Trophoblast cell (in vitro differentiated cells and primary cell): ENCODE results near the gene FBXO24.

Source experiments
- DNase-seq, 2 donors: peaks; one replicate each; pipeline ENCODE4 v3.0.0-alpha.2; 2016
- H2AFZ ChIP-seq: 2 replicates; pipeline ENCODE4 v1.6.1; 2013; ENCODE audit warnings: low read length, moderate library complexity, mild to moderate bottlenecking; ENCODE audit not compliant: insufficient read depth, poor library complexity
- H2AK5ac ChIP-seq: 2 replicates; pipeline ENCODE4 v1.6.1; 2013; ENCODE audit warnings: mild to moderate bottlenecking, low read length
- H2BK120ac ChIP-seq: 2 replicates; pipeline ENCODE4 v1.6.1; 2013; ENCODE audit warnings: low read length, mild to moderate bottlenecking, moderate library complexity; ENCODE audit not compliant: insufficient read depth, poor library complexity
- H2BK12ac ChIP-seq: 2 replicates; pipeline ENCODE4 v1.6.1; 2013; ENCODE audit warnings: mild to moderate bottlenecking, low read length, moderate library complexity
- H2BK5ac ChIP-seq: 2 replicates; pipeline ENCODE4 v1.6.1; 2013; ENCODE audit warnings: low read length, low read depth, moderate library complexity, mild to moderate bottlenecking; ENCODE audit not compliant: poor library complexity
- H3K14ac ChIP-seq: 2 replicates; pipeline ENCODE4 v1.6.1; 2013; ENCODE audit warnings: mild to moderate bottlenecking, low read length
- H3K18ac ChIP-seq: 2 replicates; pipeline ENCODE4 v1.6.1; 2013; ENCODE audit warnings: mild to moderate bottlenecking, low read length
- H3K23ac ChIP-seq: 2 replicates; pipeline ENCODE4 v1.6.1; 2013; ENCODE audit warnings: low read length
- H3K27ac ChIP-seq: 2 replicates; pipeline ENCODE4 v1.5.1; 2013; ENCODE audit warnings: low read depth, mild to moderate bottlenecking, inconsistent platforms, low read length, moderate library complexity
- H3K27me3 ChIP-seq: 2 replicates; pipeline ENCODE4 v1.6.1; 2013; ENCODE audit warnings: inconsistent platforms, mild to moderate bottlenecking, low read length, moderate library complexity; ENCODE audit not compliant: insufficient read depth
- H3K36me3 ChIP-seq, 2 experiments: 1 replicate in 1 of 2; 2 replicates in 1 of 2; pipeline ENCODE4 v1.6.1; 2013; ENCODE audit warnings: low read length in 2 of 2, mild to moderate bottlenecking in 2 of 2, moderate library complexity in 1 of 2; ENCODE audit not compliant: insufficient read depth in 2 of 2, control insufficient read depth in 1 of 2
- H3K4ac ChIP-seq: 2 replicates; pipeline ENCODE4 v1.6.1; 2013; ENCODE audit warnings: low read depth, mild to moderate bottlenecking, low read length, moderate library complexity
- H3K4me1 ChIP-seq, 2 experiments: 1 replicate in 1 of 2; 2 replicates in 1 of 2; pipeline ENCODE4 v1.6.1; 2013; ENCODE audit warnings: low read length in 2 of 2, mild to moderate bottlenecking in 2 of 2, moderate library complexity in 1 of 2; ENCODE audit not compliant: insufficient read depth in 2 of 2, control insufficient read depth in 1 of 2
- H3K4me2 ChIP-seq: 2 replicates; pipeline ENCODE4 v1.6.1; 2013; ENCODE audit warnings: inconsistent platforms, mild to moderate bottlenecking, low read length, moderate library complexity
- H3K4me3 ChIP-seq: 2 replicates; pipeline ENCODE4 v1.5.1; 2013; ENCODE audit warnings: mild to moderate bottlenecking, low read depth, low read length, inconsistent platforms
- H3K79me1 ChIP-seq: one replicate; pipeline ENCODE4 v1.6.1; 2013; ENCODE audit warnings: low read length
- H3K79me2 ChIP-seq: 2 replicates; pipeline ENCODE4 v1.6.1; 2013; ENCODE audit warnings: low read length, mild to moderate bottlenecking; ENCODE audit not compliant: control insufficient read depth, insufficient read depth, poor library complexity
- H3K9ac ChIP-seq: 2 replicates; pipeline ENCODE4 v1.6.1; 2013; ENCODE audit warnings: mild to moderate bottlenecking, low read length
- H3K9me3 ChIP-seq: 2 replicates; pipeline ENCODE4 v1.6.1; 2013; ENCODE audit warnings: low read depth, mild to moderate bottlenecking, control low read depth, inconsistent platforms, low read length; ENCODE audit not compliant: insufficient read depth
- H4K12ac ChIP-seq: 2 replicates; pipeline ENCODE4 v1.6.1; 2013; ENCODE audit warnings: low read depth, mild to moderate bottlenecking, low read length, moderate library complexity
- H4K8ac ChIP-seq: 2 replicates; pipeline ENCODE4 v1.6.1; 2013; ENCODE audit warnings: low read depth, mild to moderate bottlenecking, low read length, moderate library complexity
- H4K91ac ChIP-seq: one replicate; pipeline ENCODE4 v1.6.1; 2013; ENCODE audit warnings: low read depth, mild to moderate bottlenecking, low read length, moderate library complexity
- WGBS: extraction: QIAGEN DNeasy Blood & Tissue Kit; methylation state at CpG from one replicate; pipeline ENCODE4 v1.1.7; 2013; ENCODE audit warnings: missing lambda C conversion rate; ENCODE audit not compliant: insufficient read length, insufficient coverage; ENCODE audit errors: extremely low coverage; 5-methylcytosine and 5-hydroxymethylcytosine counted together

Gene FBXO24

DNA sequence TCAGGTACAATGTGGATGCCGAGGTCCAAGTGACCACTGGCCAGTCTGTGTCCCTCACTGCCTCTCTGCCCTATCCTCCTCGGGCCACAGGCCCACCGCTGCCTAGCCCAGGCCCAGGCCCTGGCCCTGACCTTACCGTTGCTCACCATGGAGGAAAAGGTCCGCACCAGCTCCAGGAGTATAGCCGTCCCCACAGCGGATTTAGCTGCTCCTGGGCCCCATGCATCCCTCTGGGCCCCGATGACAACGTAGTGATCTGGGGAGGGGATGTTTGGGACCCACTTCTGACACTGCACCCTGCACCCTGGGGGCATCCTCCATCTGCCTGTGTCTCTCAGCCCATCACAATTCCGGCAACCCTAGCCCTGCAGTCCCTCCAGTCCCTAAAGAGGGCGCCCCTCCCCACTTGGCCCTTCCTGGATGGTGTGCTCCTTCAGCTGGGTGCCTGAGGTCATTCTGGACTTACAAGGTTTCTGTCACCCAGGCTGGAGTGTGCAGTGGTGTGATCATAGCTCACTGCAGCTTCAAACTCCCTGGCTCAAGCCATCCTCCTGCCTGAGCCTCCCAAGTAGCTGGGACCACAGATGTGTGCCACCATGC lies 43.1 kb downstream of the FBXO24 start:
- no peak overlapping the region for H4K8ac ChIP-seq
- H3K27ac ChIP-seq: no peak overlapping the region
- no peak overlapping the region for H3K14ac ChIP-seq
- peaks cover 3% of the 10 kb centered on the region for H3K79me2 ChIP-seq
- peak; percentile 55 to 57 for DNase-seq
- H3K9me3 ChIP-seq: peaks cover 6% of the 10 kb centered on the region
- H3K27me3 ChIP-seq: peaks cover 16% of the 10 kb centered on the region
- no peak overlapping the region for H3K9ac ChIP-seq
- no peak overlapping the region for H3K4ac ChIP-seq
- no peak overlapping the region for H2AFZ ChIP-seq
- no CpG with 5 or more reads among the region's 11 CpGs for WGBS
- H4K12ac ChIP-seq: no peak overlapping the region
- H2BK12ac ChIP-seq: no peak overlapping the region
- no peak overlapping the region for H2BK5ac ChIP-seq
- H3K18ac ChIP-seq: no peak overlapping the region
- H3K79me1 ChIP-seq: no peaks in the 10 kb centered on the region
- H2AK5ac ChIP-seq: no peak overlapping the region
- no peaks in the 10 kb centered on the region for H3K36me3 ChIP-seq
- H2BK120ac ChIP-seq: no peak overlapping the region
- H4K91ac ChIP-seq: no peak overlapping the region
- H3K4me2 ChIP-seq: no peak overlapping the region
- peaks cover 7 to 11% of the 10 kb centered on the region in 2 experiments for H3K4me1 ChIP-seq
- peak overlapping the region; percentile 1 for H3K4me3 ChIP-seq
- H3K23ac ChIP-seq: no peak overlapping the region

DNA sequence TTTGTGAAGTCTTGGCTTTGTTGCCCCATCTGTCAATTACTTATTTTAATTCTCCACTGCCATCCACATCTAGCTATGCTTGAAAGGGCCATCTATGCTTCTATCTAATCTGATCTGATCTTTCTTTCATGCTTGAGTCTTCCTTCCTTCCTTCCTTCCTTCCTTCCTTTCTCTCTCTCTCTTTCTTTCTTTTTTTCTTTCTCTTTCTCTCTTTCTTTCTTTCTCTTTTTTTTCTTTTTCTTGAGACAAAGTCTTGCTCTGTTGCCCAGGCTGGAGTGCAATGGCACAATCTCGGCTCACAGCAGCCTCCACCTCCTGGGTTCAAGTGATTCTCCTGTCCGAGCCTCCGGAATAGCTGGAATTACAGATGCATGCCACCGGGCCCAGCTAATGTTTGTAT lies 43.9 kb downstream of the FBXO24 start:
- no peak overlapping the region for H3K9ac ChIP-seq
- H3K36me3 ChIP-seq: no peaks in the 10 kb centered on the region
- H2BK120ac ChIP-seq: no peak overlapping the region
- no peak for DNase-seq
- H3K79me2 ChIP-seq: peaks cover 3% of the 10 kb centered on the region
- no peak overlapping the region for H4K91ac ChIP-seq
- peaks cover 7 to 11% of the 10 kb centered on the region in 2 experiments for H3K4me1 ChIP-seq
- H3K14ac ChIP-seq: no peak overlapping the region
- no peak overlapping the region for H2BK5ac ChIP-seq
- H4K12ac ChIP-seq: no peak overlapping the region
- no peak overlapping the region for H3K18ac ChIP-seq
- no peak overlapping the region for H2AFZ ChIP-seq
- no peak overlapping the region for H3K4me3 ChIP-seq
- H3K23ac ChIP-seq: no peak overlapping the region
- H2AK5ac ChIP-seq: no peak overlapping the region
- H3K79me1 ChIP-seq: no peaks in the 10 kb centered on the region
- no peak overlapping the region for H2BK12ac ChIP-seq
- peaks cover 6% of the 10 kb centered on the region for H3K9me3 ChIP-seq
- H4K8ac ChIP-seq: no peak overlapping the region
- H3K4ac ChIP-seq: no peak overlapping the region
- no CpG with 5 or more reads among the region's 4 CpGs for WGBS
- H3K27ac ChIP-seq: no peak overlapping the region
- H3K4me2 ChIP-seq: no peak overlapping the region
- peaks cover 16% of the 10 kb centered on the region for H3K27me3 ChIP-seq

DNA sequence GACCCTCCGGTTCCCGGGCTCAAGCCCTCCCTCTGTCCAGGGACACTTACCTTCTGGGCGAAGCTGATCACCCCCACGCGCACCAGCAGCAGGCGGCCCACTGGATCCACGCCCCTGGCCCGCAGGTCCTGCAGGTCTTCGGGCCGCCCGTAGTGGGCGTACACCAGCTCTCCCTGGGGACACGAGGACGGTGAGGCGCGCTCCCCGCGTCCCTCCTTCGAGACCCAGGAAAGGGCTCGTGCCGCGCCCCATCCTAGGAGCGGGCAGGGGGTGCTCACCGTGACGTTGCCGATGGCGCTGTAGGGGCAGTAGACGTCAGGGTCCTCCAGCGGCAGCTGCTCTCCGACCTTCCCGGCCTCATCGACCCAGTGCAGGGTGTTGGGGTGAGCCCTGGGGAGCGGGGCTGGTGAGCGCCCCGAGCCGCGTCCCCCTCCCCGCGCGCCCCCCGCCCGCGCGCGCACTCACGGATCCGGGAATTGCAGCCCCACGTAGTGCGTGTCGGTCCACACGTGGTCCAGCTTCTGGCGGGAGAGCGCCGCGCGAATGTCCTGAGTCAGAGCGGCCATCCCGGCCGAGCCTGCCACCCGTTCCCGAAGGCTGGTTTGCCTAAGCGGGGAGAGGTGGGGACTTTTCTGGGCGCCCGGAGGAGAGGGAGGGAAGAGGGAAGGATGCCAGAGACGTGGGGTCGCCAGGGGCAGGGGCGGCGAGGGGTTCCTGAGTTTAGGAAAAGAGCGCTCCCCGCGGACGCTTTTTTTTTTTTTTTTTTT lies 47.0 kb downstream of the FBXO24 start:
- H3K4ac ChIP-seq: no peak overlapping the region
- peak overlapping the region; percentile 67 for H3K4me2 ChIP-seq
- H3K4me1 ChIP-seq: peaks cover 7% of the 10 kb centered on the region in 2 experiments
- no peak overlapping the region for H2BK120ac ChIP-seq
- no peaks in the 10 kb centered on the region for H3K36me3 ChIP-seq
- no peak overlapping the region for H3K27ac ChIP-seq
- peak; percentile 31 to 62 for DNase-seq
- peaks cover 9% of the 10 kb centered on the region for H3K27me3 ChIP-seq
- H3K9ac ChIP-seq: no peak overlapping the region
- H4K91ac ChIP-seq: no peak overlapping the region
- WGBS: no CpG with 5 or more reads among the region's 72 CpGs
- H3K4me3 ChIP-seq: peak overlapping the region; percentile 32
- peak overlapping the region; percentile 73 for H4K8ac ChIP-seq
- no peak overlapping the region for H2BK12ac ChIP-seq
- peaks cover 2% of the 10 kb centered on the region for H3K9me3 ChIP-seq
- no peaks in the 10 kb centered on the region for H3K79me1 ChIP-seq
- H4K12ac ChIP-seq: peak overlapping the region; percentile 65
- no peak overlapping the region for H2BK5ac ChIP-seq
- H2AK5ac ChIP-seq: no peak overlapping the region
- peak overlapping the region; percentile 56 for H3K18ac ChIP-seq
- H2AFZ ChIP-seq: peak overlapping the region; percentile 19
- peak overlapping the region; percentile 14 for H3K14ac ChIP-seq
- H3K23ac ChIP-seq: peak overlapping the region; percentile 47
- peaks cover 3% of the 10 kb centered on the region for H3K79me2 ChIP-seq

DNA sequence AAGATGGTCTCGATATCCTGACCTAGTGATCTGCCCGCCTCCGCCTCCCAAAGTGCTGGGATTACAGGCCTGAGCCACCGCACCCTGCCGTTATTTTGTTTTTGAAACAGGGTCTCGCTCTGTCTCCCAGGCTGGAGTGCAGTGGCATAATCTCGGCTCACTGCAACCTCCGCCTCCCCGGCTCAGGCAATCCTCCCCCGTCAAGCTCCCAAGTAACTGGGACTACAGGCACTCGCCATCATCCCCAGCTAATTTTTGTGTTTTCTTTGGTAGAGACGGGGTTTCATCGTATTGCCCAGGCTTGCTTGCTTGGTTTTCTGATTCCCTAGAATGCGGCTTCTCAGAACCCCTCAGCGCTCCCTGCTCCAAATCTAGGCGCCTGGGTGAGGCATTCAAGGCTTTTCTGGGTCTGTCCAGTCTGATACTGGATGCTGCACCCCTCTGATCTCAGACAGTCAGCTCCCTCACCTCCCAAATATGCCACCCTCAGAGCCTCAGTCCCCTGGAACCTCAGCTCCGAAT lies 53.9 kb downstream of the FBXO24 start:
- no peak overlapping the region for H2AFZ ChIP-seq
- no peak overlapping the region for H3K9ac ChIP-seq
- no peaks in the 10 kb centered on the region for H3K79me2 ChIP-seq
- H3K4ac ChIP-seq: no peak overlapping the region
- H3K9me3 ChIP-seq: no peaks in the 10 kb centered on the region
- H2BK5ac ChIP-seq: no peak overlapping the region
- no peak overlapping the region for H2AK5ac ChIP-seq
- H2BK120ac ChIP-seq: no peak overlapping the region
- no peak for DNase-seq
- H2BK12ac ChIP-seq: no peak overlapping the region
- no peak overlapping the region for H4K8ac ChIP-seq
- H3K18ac ChIP-seq: no peak overlapping the region
- no peak overlapping the region for H4K12ac ChIP-seq
- H3K23ac ChIP-seq: no peak overlapping the region
- no peak overlapping the region for H3K4me2 ChIP-seq
- no peaks in the 10 kb centered on the region for H3K79me1 ChIP-seq
- no peaks in the 10 kb centered on the region for H3K36me3 ChIP-seq
- WGBS: no CpG with 5 or more reads among the region's 17 CpGs
- H3K14ac ChIP-seq: no peak overlapping the region
- H3K4me3 ChIP-seq: no peak overlapping the region
- no peak overlapping the region for H3K27ac ChIP-seq
- no peak overlapping the region for H4K91ac ChIP-seq
- no peaks in the 10 kb centered on the region for H3K4me1 ChIP-seq
- no peaks in the 10 kb centered on the region for H3K27me3 ChIP-seq
